ENCODE measurements around the gene SMURF2. TPM values are rescaled to one million over a fixed set of nuclear protein-coding genes. Genes with fewer than 3 reads are reported as not detected.
"Not testable (repeated sequence)": the region's sequence is repeated elsewhere in the genome, so short reads cannot be mapped to it uniquely, and the experiment has no call there.

The SMURF2 gene
- total RNA-seq (ENCODE audit: insufficient read depth, low replicate concordance), result 36.6 TPM

DNA sequence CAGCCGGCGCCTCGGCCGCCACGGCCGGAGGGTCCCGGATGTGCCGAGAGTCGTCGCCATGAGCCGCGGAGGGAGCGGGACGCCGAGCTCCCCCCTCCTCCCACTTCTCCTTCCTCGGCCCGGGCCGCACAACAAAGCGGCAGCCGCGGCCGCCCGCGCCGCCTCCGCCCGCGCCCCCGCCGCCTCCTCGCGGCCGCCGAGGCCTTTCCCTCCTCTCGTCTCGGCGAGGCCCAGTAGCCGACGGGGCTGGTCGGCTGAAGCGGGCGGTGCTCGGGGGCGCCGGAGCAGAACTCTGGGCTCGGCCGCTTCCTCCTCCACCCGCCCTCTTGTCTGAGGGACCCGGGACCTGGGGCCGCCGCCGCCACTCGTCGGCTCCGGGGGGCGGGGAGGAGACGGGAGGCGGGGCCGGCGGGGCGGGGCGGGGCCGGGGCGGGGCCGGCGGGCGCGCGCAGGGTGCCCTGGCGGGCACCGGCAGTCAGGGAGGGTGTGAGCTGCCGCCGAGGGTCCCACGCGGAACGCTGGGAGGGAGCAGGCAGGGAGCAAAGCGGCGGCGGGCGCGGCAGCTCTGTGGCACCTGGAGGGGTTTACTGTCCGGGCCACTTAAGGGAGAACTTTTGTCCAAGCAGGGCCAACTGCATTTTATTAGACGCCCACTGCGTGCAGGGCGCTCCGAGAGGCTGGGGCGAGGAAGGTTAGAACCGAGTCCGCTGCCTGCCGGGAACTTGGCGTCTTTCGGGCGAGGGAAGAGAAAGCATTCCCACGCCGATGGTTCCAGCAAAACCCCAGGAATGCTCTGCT lies at the start of gene SMURF2:
Gene SMURF2, minus strand, starts transcription at position 332 of the 798 bp plus-strand sequence. CDS start 427 bp downstream, outside the sequence.
- peak; percentile 68 for DNase-seq (ENCODE audit: low spot score)

DNA sequence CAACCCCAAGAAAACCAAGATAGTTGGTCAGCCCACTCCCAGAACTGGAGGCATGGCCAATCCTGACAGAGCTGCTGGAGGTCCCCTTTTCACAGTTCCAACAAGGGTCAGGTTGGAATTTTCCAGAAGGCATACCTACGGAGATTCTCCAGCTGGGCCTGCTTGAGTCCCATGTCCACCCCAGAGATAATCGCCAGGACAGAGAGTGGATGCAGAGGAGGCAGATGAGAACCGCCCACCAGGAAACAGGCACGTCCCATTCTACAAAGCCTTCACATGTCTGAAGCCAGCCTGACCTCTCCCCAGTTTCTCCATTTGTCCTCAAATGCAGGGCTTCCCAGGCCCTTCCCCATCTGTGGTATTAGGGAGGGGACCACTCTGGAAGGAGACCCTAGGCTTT lies 47.4 kb upstream of the SMURF2 start:
- no peak for DNase-seq (ENCODE audit: low spot score)

DNA sequence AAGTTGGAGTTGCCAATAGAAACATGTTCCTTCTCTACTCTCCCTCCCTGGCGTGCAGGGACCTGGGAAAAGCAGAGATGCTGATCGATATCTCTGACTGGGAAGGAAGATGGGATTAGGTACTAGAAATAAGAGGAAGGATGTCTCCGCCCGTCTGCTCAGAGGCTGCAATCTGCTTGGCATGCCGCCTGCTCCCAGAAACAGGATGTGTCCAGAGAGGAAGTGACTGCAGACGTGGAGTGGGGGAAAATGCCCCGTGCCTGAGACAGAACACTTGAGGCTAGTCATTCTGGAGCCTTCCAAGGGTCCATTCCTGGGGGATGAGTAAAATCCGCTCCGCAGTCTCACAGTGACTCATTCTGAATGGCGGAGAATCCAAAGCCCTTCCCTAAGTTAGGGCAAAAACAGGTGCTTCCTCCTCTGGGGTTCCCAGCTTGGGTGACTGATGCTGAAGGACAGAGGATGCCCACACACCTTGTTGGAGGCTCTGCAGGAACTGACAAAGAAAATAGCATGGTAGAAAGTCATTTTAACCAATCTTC lies 45.0 kb upstream of the SMURF2 start:
- DNase-seq (ENCODE audit: low spot score), result peak; percentile 92

DNA sequence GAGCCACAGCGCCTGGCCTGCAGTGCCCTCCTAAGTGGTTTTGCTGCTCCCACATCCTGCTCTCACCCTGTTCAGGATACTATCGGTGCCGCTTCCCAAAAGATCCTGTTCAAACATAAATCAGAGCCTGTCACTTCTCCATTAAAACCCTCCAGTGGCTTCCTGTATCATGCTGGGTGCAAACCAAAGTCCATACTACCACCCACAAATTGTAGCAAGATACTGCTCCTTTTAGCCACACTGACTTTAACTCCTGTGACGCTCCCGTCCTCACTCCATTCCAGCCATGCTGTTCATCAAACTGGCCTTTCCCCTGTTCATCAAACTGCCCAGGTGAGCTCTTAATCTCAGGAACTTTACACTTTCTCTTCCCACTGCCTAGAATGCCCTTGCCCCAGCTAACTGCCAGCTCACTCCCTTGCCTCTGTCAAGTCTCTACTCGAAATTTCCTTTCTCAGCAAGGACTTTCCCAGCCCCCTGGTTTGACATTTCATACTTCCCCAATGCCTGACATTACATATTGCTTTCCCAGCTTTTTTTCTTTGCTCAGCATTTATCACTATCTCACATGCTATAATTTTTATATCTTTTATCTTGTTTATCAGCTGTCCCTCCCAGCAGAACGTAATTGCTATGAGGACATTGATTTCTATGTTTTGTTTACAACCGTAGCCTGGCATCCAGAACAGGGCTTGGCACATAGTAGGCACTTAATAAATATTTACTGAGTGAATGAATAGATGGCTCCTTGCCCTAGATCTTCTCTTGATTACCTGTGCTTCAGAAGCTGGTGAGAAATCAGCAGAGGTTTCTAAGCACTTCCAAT lies 44.3 kb upstream of the SMURF2 start:
- DNase-seq (ENCODE audit: low spot score), result peak; percentile 29

DNA sequence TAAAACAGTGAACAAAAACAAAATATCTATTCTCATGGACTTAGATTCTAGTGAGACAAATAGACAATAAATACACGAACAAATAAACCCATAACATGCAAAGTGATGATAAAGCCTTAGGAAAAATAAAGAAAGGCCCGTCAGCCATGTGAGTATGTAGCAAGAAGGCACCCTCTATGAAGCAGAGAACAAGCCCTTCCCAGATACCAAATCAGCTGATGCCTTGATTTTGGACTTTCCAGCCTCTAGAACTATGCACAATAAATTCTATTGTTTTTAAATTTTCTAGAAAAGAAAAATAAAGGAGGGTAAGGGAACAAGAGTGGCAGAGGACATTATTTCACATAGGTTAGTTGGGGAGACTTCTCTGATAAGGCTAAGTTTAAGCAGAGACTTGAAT lies 40.7 kb upstream of the SMURF2 start:
- no peak for DNase-seq (ENCODE audit: low spot score)

DNA sequence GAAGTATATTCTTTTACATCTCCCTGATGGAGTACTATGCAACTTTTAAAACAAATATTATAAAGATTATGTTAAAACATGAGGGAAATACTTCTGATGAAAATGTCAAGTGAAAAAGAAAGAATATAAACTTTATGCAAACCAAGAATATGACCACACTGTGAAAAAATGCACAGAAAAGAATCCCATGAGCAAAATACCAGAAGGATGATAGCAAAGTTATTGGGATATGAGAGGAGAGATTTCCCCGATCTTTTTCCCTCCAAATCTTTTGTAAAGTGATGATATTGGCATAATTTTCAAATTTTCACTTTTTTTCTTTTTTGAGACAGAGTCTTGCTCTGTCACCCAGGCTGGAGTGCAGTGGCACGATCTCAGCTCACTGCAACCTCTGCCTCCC lies 36.6 kb upstream of the SMURF2 start:
- no peak for DNase-seq (ENCODE audit: low spot score)

DNA sequence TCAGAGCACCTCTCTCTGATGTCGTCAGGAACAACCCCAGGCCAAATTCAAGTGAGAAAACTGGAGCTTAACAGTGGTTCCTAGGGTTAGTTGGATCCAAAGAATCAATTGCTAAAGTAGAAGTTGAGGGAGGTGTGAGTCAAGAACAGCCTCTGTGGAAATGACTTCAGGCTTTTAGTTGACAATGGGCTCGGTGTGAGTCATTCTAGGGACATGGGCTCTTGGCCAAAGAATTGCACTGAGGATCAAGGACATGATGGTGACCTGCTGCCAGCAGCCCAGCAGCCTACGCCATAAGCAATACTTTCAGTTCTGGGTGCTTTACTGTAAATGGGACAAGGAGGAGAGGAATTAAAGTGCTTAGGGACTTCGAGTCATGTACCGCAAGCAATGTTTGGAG lies 32.1 kb upstream of the SMURF2 start:
- DNase-seq (ENCODE audit: low spot score), result peak; percentile 27

DNA sequence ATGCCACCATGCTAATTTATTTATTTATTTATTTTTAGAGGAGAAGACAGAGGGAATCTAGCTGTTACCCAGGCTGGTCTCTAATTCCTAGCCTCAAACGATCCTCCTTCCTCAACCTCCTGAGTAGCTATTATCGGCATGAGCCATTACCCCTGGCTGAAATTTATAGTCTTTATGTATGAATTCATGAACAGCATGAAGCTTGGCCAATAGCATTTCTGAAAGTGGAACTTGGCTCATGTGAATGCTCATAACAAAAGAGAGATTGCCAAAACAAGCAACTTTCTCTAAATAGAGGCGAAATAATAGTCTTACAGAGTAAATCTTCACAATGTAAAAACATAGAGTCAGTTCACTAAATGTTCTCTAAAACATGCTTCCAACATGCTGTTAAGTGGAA lies 30.1 kb upstream of the SMURF2 start:
- no peak for DNase-seq (ENCODE audit: low spot score)

DNA sequence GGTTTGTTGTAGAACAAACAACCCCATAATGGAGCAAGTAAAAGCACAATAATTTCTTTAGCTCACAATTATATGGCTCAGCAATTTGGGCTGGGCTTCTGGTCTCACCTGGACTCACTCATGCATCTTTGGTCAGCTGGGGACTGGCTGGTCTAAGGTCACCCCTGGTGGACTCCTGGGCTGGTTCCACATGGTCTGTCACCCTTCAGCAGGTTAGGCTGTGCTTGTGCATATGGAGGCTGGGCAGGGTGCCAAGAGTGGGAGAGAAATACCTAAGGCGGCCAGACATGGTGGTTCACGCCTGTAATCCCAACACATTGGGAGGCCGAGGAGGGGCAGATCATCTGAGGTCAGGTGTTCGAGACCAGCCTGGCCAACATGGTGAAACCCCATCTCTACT lies 27.0 kb upstream of the SMURF2 start:
- no peak for DNase-seq (ENCODE audit: low spot score)

DNA sequence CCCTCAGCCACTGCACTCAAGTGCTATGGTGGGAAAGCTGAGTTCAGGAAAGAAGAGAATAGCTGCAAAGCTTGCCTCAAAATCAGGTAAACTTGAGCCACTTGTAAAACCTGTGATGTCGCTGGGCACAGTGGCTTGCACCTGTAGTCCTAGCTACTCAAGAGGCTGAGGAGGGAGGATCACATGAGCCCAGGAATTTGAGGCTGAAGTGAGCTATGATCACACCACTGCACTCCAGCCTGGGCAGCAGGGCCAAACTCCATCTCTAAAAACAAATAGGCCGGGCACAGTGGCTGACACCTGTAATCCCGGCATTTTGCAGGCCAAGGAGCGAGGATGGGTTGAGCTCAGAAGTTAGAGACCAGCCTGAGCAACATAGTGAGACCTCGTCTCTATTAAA lies 26.4 kb upstream of the SMURF2 start:
- DNase-seq (ENCODE audit: low spot score), result no peak

DNA sequence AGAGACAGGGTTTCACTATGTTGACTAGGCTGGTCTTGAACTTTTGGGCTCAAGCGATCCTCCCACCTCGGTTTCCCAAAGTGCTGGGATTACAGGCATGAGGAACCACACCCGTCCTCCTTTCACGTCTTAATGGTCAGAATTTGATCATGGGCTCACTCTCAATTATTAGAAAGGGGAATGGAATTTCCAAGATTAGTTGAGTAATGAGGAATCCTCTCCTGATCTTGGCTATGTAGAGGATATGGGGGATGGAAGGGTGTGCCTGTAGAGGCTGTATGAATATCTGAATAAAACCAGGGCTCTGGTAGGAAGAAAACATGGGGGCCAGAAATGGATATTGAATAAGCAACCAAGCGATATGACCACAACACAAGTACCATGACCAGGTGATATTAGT lies 25.9 kb upstream of the SMURF2 start:
- DNase-seq (ENCODE audit: low spot score), result no peak

DNA sequence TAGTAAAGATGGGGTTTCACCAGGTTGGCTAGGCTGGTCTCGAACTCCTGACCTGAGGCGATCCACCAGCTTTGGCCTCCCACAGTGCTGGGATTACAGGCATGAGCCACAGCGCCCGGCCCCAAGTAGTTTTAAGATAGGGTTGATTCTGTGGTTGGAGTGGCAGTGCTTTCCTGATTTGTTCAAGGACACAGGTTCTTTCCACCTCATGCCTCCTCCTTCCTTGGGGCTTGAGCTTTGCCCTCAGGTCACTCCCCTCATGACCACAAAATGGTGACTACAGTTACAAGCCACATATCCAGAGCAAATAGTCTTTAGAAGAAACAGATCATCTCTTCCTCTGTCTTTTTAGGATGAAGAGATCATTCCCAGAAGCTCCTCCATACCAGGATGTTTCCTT lies 25.3 kb upstream of the SMURF2 start:
- no peak for DNase-seq (ENCODE audit: low spot score)

DNA sequence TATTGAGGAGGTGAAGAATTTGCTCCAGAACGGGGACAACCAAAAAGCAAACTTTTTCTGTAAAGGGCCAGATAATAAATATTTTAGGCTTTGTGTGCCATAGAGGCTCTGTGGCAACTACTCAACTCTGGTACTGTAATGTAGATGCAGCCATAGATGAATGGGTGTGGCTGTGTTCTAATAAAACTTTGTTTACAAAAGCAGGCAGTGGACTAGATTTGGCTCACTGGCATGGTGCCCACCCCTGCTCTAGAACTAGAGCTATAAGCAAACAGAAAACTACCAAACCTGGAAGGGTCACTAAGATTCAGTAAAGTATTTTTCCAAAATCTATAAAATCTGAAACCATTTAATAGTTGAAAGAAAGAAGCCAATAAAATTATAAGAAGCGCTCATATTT lies 24.6 kb upstream of the SMURF2 start:
- DNase-seq (ENCODE audit: low spot score), result no peak

DNA sequence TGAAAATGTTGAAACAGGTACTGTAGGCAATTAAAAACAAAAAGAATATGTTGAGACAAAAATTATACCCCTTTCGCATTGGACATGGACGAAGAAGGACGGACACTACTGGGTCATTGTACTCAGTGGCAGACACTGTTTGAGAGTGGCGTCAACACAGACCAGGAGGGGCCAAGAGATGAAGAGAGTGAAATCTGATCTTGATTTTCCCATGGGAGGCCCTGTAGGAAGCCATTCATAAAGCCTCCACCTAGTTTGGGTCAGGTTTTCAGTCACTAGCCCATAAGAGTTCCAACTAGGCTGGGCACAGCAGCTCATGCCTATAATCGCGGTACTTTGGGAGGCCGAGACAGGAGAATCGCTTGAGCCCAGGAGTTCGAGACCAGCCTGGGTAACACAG lies 23.6 kb upstream of the SMURF2 start:
- no peak for DNase-seq (ENCODE audit: low spot score)

DNA sequence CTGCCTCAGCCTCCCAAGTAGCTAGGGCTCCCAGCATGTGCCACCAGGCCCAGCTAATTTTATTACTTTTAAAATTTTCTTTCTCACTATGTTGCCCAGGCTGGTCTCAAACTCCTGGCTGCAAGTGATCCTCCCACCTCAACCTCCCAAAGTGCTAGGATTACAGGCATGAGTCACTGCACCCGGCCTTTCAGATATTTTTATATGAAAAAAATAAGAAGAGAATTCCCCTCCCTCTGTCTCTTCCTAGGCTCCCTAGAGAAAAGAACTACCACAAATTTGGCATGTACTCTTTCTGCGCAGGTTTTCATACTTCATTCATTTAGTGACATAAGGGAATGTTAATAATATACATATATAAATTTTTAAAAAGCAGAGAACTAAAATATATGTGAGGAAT lies 21.7 kb upstream of the SMURF2 start:
- DNase-seq (ENCODE audit: low spot score), result no peak

DNA sequence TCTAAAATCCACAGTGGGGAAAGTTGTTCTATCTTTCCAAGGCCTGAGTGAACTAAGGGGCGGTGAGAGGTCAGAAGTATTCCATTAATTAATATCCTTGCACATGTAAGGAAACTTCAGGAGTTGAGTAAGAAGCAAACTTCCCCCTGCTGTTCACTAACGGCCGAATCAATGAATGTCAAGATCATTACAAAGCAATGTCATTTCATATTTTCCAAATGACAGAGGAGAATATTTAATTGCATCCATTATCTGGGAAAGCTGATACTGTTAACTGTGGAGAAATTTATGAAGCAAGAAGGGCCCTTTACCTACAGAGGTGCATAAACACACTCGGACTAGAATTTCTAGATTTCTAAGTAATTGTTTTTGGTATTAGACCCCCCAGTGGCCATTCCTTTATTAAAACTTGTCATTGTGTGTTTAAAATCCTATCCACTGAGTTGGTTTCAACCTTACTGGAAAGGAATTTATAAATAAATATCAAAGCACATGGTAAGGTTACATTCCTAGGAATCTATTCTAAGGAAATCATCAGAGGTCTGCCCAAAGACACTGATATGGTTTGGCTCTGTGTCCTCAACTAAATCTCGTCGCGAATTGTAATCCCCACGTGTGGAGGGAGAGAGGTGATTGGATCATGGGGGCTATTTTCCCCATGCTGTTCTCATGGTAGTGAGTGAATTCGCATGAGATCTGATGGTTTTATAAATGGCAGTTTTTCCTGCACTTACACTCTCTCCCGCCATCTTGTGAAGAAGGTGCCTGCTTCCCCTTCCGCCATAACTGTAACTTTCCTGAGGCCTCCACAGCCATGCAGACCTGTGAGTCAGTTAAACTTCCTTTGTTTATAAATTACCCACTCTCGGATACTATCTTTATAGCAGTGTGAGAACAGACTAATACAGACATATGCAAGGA lies 20.4 kb upstream of the SMURF2 start:
- DNase-seq (ENCODE audit: low spot score), result no peak

DNA sequence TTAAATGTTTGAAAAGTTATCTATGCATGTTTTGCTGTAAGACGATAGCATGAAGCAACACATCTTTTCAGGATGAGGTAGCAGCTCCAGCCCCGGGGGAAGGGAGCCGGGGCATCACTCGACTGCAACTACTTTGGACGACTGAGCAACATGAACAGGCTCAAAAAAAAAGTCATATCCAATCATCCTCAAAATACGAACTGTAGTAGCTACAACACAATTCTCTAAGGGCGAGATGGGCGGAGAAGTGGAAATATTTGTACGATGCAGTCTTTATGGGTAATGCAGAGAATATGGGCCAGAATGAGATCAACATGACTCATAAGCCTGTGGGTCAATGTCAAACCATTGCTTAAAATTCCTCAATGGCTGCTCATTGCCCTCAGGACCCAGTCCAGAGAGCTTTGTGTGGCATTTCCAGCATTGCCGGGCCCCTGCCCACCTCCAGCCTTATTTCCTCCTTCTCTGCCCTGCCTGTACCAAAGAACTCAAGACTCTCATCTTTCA lies 17.7 kb upstream of the SMURF2 start:
- peak; percentile 90 for DNase-seq (ENCODE audit: low spot score)

DNA sequence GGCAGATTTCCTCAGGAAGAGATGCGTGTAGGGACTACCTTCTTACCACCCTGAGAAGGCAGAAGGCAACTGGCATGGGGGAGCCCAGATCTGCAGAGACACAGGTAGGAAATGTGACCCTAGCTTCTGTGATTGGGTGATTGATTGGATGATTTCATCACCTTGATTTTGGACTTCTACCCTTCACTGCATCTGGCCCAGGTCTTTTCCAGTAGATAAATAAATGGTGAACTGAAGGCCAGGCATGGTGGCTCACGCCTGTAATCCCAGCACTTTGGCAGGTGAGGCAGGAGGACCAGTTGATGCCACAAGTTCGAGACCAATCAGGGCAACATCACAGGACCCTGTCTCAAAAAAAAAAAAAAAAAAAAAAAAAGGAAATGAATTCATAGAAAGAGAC lies 14.7 kb upstream of the SMURF2 start:
- no peak for DNase-seq (ENCODE audit: low spot score)

DNA sequence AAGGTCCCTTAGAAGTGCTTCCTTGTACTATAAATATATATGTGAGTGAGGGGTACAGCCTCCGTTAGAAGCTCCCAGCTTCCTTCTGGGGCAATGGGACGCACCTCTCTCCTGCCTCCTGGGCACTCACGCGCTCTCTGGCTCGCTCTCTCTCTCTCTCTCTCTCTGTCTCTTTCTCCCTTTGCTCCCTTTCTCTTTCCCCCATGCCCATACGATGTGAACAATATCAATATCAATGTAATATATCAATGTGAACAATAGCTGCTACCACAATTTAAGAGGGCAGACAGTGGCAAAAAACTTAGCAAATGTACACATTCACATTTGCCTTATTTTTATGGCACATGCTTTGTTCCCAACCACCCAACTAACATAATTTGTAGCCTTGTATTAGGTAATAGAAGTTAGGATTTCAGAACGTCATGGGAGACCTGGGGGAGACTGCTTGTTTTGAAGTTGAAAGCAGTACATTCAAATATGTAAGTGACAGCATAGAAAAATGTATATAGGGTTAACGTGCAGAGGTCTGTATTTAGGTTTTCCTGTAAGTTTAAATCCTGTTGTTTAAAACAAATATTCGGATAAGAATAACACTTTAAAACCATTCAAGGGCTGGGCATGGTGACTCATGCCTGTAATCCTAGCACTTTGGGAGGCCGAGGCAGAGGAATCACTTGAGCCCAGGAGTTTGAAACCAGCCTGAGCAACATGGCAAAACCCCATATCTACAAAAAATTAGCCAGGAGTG lies 8.9 kb upstream of the SMURF2 start:
- DNase-seq (ENCODE audit: low spot score), result not testable (repeated sequence)

All from umbilical cord (tissue), 2 donors.